22Rv1 (cell line): ENCODE results near the gene MTARC1.

ENCODE experiments used
- ZFX ChIP-seq: fragments of 450-650 bp; IDR thresholded peaks from 2 replicates; pipeline ENCODE4 v1.6.1; 2017; ENCODE audit warnings: antibody characterized with exemption, borderline replicate concordance
- TF ChIP-seq, protein P1 (sequence below): fragments of 450-650 bp; IDR thresholded peaks from 2 replicates; pipeline ENCODE4 v1.5.1; 2017; ENCODE audit warnings: mild to moderate bottlenecking

- TF ChIP-seq, protein P1, sequence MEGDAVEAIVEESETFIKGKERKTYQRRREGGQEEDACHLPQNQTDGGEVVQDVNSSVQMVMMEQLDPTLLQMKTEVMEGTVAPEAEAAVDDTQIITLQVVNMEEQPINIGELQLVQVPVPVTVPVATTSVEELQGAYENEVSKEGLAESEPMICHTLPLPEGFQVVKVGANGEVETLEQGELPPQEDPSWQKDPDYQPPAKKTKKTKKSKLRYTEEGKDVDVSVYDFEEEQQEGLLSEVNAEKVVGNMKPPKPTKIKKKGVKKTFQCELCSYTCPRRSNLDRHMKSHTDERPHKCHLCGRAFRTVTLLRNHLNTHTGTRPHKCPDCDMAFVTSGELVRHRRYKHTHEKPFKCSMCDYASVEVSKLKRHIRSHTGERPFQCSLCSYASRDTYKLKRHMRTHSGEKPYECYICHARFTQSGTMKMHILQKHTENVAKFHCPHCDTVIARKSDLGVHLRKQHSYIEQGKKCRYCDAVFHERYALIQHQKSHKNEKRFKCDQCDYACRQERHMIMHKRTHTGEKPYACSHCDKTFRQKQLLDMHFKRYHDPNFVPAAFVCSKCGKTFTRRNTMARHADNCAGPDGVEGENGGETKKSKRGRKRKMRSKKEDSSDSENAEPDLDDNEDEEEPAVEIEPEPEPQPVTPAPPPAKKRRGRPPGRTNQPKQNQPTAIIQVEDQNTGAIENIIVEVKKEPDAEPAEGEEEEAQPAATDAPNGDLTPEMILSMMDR: no peak
- no peak for TF ChIP-seq ZFX
These were observed 39.3 kb downstream of the MTARC1 start for GRCh38 chr1:220825819-220826551.
